GM18511 (cell line): ENCODE measurements around the gene GUCY2C.

Source experiments
- ATAC-seq: cut with Tn5 transposase; IDR thresholded peaks from one replicate; pipeline ENCODE4 v1.9.1; 2021; ENCODE audit warnings: mild to moderate bottlenecking, moderate library complexity; ENCODE audit not compliant: unreplicated experiment

The GUCY2C gene

DNA sequence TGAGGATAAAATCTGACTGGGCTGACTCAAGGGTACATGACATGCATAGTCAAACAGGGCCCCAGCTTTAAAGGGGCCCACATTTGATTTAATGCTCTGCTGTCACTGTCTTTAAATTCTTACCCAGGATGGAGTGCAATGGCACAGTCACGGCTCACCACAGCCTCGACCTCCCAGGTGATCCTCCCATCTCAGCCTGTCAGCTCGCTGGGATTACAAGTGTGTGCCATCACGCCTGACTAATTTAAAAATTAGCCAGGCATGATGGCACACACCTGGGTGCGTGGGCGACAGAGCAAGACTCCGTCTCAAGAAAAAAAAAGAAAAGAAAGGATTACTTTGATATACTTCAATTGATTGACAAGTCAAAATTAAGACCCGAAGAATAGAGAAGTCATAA, 119.5 kb downstream of the GUCY2C start:
- ATAC-seq: no peak

DNA sequence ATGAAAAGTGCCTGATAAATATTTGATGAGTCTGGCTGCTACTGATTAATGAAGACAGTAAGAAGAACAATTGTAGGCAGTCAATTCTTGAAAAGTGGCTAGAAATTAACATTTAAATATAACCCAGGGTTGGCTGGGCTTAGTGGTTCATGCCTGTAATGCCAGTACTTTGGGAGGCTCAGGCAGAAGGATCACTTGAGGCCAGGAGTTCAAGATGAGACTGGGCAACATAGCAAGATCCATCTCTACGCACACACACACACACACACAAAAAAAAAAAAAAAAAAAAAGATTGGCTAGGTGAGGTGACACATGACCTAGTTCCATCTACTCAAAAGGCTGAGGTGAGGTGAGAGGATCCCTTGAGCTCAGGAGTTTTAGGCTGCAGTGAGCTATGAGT, 120.8 kb downstream of the GUCY2C start:
- no peak for ATAC-seq

DNA sequence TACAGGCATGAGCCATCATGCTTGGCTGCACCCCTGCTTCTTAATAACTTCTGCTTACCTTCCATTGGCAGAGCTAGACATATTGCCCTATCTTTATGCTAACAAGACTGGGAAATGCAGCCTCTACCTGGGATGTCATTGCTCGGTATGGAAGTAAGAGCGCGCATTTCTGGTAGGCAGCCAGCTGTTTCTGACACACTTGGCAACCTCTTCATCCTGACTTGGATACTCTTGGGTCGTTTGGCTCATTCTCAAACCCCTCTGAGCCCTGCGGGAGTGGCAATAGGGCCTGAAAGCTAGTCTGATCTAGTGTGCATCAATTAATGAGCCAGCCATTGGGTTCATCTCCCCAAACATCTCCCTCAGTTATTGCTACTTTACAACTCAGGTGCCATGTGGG, 123.3 kb downstream of the GUCY2C start:
- ATAC-seq: no peak

DNA sequence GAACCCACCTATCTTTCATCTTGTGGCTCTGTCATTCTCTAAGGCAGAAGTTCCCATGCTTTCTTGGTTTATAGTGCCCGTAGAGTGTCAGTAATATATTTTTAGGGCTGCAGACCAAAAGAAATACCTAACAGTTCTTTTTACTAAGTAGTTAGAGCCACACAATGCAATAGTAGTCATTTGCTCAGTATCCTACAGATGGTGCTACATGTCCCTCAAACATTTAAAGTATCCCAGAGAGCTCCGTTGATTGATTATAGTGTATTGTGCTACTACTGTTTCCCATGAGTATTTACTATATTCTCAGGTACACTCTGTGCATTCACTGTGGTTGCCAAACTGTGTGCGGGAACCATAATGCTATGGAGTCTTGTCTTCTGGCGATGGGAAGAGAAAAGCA, 124.0 kb downstream of the GUCY2C start:
- no peak for ATAC-seq

DNA sequence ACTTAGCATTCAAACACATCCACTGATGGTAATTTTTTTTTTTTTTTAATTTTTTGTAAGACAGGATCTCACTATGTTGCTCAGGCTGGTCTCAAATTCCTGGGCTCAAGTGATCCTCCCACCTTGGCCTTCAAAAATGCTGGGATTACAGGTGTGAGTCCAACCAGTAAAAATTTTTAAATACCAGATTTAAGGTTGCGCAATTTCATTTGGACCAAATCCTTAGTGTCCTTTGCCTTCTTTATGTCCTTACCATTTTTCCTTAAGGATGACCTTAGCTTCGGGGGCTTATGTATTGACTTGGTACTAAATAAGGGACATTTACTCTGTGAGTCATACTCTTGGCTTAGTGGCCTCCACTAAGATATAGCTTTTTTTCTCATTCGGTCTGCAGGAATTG, 124.6 kb downstream of the GUCY2C start:
- no peak for ATAC-seq

DNA sequence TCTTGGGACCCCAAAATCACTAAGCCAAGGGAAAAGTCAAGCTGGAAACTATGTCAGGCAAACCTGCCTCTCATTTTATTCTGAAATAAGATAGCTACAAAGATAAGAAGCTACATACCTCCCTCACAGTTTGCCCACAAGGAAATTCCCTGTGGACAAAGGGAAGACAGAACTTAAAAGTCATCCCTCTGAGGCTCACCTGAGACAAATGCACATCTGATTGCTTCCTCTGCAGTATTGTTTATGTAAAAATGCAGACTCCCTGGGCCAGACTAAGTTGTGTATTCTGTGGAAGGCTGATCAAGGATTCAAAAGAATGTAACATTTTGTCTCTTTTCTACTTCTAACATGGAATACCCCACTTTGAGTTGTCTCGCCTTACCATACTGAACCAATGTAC, 126.2 kb downstream of the GUCY2C start:
- ATAC-seq: no peak

DNA sequence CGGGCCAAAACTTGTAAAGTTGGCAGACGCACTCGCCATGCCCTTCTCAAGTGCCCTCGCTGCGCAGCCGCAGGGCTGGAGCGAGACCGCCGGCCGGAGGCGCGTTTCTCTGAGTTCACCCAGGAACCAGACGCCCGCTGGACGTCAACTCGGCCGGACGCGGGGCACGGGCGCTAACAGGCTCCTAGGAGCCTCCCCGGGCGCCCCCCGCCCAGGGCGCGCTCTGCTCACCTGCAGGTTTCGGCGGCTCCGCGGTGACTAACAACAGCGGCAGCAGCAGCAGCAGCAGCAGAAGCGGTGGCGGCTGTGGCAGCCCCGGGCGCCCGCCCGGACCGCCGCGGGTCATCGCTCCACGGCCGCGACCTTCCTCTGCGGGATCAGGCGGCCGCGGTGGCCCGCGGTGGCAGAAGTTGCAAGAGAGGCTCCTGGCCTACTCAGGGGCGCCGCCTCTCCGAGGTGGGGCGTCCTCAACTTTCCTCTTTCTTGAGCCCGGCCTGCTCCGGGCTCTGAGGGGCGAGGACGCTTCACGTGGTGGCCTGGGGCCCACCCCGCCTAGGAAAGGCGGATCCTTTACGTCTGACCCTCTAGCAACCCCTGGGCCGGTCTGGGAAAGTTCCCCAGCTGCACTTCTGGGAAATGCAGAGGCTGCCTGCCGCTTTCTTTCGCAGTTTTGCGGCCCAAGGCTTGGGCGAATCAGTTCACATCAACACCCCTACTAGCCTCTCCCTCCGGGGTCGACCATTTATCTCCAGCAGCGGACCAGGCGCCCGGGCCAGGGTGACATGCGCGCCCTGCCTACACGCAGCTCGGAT, 128.8 kb downstream of the GUCY2C start, which contains the start of gene PLBD1:
Gene PLBD1 (minus strand): TSS at position 533 of the 812 bp plus-strand sequence. CDS start 187 bp downstream, at position 346.
- peak; percentile 75 for ATAC-seq

DNA sequence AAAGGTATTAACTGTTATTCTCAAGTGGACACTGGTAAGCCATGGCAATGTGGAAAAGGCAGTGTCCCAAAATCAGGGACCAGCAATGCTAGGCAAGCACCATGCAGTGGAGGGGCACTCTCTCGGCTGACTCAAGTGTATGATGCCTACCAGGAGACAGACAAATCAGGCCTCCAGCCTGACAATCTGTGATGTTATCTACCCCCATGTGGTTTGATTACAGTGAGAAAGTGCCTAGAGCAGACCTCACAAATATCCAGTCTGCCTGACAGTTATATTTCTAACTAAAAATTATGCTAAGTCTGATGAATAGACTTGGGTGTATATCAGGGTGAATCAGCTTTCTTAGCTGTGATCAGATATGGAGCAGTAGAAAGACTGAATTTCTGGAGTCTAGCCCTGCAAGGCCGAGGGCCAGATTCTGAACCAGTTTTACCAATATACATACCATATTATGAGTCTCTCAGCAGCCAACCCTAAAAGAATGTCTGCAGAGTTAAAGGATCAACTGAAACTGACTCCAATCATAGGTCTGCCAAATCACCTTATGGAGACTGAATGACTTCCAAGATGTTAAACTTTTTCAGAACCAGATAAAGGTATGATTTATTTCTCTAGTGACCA, 132.0 kb downstream of the GUCY2C start:
- ATAC-seq: no peak

DNA sequence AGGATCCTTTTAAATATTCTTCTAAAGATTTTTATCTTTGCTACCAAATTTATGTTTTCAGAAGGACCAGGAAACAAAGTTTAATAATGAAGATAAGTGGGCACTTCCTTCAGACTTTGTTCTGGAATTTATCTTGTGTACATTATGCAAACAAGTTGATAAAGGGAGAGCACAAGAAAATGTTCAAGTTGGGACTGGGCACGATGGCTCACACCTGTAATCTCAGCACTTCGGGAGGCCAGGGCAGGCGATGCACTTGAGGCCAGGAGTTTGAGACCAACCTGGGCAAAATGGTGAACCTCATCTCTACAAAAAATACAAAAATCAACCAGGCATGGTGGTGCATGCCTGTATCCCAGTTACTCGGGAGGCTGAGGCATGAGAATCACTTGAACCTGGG, 133.4 kb downstream of the GUCY2C start:
- ATAC-seq: no peak
